Measurements from ENCODE around the gene KIF3A.

KIF3A gene

DNA sequence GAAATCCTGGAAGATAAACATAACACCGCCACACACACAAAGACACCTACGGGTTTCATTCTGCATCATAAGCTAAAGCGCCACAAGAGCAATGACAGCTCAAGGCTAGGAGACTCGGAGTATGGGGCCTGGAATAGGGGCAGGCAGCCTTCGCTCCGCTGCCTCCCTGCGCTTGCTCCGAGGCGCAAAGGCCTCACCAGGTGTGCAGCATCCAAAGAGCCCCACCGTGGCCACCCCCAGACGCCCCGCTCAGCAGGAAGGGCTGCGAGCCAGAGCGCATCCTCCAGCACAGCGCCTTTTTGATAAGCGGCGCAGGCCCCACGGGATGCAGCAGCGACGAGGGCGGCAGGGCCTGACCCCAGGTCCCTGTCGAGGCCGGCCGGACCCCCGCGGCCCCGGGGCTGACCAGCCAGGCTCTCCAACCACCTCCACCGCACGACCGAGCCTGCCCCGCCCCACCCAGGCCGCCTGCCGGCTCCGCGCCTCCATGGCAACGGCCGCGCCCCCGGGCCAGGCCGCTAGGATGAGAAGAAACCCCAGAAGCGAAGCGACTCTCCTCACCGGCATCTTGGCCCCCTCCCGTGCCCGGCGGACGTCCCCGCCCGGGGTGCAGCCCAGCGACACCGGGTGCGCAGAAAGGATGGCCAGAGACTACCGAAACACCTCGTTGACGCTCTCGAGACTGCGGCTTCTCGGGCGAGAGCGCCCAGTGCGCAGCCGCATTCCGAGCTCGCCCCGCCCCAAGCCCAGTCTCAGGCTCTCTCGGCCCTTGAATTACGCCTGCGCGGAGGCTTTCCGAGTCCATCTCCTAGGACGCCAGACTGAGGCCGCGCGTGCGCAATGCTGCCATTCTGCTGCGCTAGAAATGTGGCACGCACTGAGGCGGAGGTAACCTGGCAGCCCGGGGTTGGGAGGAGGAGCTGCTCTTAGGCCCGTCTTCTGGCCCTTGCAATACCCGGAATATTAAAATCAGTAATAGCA is at the start of gene KIF3A:
KIF3A (minus strand) TSS at position 694 of the 981 bp plus-strand sequence; CDS start at position 567, 127 bp downstream.
- DNase-seq, result peak; percentile 100

DNA sequence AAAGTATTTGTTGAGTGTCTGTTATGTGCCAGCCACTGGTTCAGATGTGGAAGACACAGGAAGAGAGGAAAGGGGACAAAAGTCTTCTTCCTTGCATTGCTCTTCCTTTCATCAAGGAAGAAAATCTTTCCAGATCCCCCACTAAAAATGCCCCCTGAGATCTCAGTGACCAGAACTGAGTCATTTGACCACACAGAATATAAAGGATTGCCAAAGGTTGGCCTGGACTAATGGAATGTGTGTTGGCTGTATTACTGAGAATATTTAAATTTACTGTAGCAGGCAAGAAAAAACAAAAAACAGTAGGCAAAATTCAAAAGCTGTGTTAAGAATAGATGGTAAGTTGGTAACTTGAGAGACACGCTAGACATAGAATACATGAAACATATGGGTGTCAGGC is 49.7 kb upstream of the KIF3A start:
- no peak for DNase-seq

DNA sequence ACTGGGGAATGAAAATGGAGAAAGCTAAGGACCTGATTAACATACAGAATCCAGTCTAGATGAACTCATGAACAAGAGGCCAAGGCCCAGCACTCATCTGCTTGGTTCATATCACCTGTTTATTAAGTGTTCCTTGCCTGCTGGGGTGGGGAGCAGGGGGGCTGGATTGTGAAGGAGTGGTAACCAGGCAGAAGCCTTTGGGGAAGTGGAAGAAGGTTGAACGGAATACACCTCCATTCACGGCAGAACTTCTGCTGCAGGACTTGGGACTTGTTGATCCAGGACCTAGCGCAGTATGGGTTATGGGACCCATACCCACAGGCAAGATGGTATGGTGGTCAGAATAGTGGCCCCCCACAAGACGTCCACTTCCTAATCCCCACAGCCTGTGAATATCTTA is 48.5 kb upstream of the KIF3A start:
- DNase-seq, result no peak

DNA sequence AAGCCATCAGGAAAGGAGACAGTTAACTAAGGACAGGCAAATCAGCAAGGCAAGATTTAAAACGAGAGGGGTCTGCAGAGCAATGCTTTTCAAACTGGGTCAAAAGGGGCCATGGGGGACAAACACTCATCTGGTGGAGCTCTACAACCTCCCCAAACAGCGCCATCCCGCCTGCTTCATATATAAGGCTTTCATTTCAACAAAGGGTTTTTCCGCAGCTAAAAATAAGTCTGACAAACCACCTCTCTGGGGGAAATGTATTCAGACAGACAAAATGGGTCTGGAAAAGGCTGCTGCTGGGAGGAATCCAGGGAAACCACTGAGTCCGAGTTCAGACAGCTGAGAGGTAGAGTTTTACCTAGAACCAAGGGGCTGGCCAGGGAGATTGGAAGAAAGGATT is 48.0 kb upstream of the KIF3A start:
- DNase-seq, result no peak

DNA sequence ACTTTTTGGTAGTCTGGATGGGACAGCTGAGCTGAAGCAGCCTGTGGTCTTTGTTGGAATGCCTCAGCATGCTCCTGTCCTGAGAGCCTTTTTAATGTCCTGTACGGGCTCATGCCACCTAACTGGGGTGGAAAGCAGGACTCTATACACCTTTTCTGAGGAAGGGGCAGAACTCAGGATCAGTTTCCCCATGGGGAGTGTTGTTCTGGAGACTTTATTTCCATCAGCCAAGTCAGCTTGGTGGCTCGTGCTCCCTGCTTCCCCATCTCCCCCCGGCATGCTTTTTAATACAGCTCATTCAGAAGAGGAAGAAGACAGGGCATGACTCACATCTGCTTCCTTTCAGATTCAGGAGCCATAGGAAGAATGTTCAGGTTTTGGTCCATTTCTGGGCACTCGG is 44.8 kb upstream of the KIF3A start:
- no peak for DNase-seq

DNA sequence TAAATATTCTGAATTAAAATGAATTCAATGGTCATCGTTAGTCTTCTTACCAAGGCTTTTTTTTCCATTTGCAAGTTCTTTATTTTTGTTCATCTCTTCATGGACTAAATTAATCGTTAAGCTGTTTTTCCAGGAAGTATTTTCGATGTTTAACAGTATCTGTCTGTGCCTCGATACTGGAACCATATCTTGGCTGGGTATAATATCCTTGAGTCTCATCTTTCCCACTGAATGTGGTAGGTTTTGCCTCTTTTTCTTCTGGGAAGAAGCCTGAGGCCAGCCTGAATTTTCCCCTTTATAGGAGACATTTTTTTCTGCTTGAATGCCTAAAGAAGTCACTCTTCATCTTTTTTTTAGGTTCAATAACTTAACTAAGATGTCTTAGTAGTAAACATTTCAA is 43.7 kb upstream of the KIF3A start:
- no peak for DNase-seq

DNA sequence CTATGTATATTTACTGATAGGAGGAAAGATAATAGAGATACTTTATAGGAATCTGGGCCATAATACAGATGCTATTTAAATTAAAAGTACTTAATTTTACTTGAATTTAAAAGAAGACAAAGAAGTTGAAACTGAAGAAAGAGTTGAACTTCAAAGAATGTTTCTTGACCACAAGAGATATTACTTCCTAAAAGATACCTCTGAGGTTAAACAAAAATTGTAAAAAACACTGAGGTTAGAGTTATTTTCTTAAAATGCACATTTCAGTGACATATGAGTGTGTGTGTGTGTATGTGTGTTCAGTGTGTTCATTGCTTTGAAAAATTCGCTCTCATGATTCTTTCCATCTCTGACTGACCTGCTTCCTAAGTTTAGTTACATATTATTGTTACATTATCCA is 43.2 kb upstream of the KIF3A start:
- no peak for DNase-seq

DNA sequence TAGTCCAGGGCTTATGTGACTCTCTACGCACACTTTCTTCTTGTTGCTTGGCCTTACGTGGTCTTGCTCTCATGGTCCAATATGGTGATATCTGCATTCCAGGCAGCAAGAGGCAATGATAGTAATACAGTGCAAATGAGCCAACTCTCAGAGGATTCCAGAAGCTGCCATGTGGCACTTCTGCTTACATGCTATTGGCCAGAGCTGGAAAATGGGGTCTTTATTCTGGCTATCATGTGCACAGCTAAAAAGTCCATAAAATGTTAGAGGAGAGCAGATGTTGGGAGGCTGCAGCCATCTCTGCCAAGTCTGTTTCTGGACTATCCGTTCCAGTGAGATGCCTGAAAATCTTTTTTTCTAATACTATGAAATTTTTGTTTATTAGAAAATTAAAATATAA is 42.6 kb upstream of the KIF3A start:
- DNase-seq, result no peak

DNA sequence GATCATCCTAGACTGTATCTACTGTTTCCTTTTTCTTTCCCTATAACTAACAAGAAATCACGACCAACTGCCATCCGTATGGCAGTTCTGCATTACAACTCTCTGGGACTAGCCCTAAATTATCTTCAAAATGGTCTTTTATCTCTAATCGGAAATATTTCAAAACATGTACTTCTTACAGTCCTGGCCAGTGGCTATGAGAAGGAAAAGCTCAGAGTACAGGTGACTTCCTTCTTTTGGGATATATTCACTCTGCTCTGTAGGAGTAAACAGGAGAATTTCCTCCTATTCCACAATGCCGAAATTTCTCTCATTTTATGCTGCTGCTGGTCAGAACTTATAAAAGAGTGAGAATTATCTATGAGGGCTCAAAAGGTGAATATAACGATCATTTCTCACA is 41.5 kb upstream of the KIF3A start:
- no peak for DNase-seq

DNA sequence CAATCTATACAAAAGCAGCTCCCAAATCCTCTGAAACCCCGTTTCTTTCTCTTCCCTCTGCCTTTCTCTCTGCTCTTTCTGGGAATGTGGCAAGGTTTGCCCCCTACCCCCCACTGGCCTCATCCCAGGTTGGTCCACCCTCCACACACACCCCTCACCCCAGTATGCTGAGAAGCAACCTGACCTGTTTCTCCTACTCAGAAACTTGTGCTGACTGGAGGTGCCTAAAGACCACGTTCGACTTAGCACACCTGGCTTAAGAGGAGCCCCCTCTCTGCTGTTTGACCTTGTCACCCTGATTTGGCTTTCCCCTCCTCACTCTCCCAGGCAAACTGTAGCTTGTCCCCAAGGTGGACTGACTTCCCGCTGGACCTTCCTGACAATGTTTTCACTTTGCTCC is 40.8 kb upstream of the KIF3A start:
- DNase-seq, result no peak

DNA sequence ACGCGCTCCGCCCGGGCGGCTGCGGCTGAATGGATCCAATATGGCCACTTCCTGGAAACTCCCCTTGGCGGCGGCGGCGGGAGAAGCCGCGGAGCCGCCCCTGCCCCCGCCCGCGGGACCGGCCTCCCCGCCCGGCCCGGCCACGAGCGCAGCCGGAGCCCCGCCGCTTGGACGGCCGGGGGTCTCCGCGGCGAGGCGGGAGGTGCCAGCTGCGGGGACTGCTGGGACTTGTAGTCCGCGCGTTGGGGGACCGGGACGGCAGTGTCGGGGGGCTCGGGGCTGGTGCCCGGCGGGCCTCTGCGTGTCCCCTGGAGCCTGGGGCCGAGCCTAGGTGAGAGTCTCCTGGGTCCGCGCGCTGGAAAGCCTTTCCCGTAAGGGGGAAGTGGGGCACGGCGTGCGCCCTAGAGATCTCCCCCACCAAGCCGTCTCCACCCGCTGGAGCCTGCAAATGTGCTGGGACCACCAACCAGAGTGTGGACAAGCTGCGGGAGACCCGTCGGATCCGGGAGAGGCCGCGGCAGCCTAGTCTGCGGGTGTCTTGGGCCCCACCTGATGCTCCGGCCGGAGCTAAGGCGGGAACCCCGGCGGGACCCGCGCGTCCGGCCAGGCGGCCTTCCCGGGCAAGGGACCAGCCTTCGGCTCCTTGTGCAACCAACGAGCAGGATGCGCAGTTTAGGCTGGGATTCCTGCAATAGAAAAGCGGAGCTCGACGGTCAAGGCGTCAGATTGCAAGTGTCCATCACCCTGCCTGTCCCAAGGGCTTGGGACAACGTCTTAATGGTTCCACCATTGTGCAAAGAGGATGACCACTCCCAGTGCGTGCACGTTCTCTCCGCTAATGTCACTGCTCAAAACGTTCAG is 40.1 kb upstream of the KIF3A start, which contains the start of gene SEPTIN8:
SEPTIN8 (minus strand) TSS at position 31 of the 861 bp plus-strand sequence. CDS start 102 bp downstream, outside the sequence.
- DNase-seq, result peak; percentile 51

DNA sequence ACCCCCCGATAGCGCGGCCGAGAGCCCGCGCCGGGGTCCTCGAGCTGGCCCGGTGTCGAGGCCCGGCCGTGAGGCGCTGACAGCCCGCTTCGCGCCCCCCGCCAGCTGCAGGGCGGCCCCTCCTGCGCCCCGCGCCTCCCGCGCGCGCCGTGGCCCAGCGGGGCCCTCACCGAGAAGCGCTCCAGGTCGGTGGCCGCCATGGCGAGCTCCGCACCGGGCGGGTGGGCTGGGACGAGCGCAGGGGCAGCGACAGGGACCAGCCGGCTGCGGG is 39.5 kb upstream of the KIF3A start:
- DNase-seq, result no peak

DNA sequence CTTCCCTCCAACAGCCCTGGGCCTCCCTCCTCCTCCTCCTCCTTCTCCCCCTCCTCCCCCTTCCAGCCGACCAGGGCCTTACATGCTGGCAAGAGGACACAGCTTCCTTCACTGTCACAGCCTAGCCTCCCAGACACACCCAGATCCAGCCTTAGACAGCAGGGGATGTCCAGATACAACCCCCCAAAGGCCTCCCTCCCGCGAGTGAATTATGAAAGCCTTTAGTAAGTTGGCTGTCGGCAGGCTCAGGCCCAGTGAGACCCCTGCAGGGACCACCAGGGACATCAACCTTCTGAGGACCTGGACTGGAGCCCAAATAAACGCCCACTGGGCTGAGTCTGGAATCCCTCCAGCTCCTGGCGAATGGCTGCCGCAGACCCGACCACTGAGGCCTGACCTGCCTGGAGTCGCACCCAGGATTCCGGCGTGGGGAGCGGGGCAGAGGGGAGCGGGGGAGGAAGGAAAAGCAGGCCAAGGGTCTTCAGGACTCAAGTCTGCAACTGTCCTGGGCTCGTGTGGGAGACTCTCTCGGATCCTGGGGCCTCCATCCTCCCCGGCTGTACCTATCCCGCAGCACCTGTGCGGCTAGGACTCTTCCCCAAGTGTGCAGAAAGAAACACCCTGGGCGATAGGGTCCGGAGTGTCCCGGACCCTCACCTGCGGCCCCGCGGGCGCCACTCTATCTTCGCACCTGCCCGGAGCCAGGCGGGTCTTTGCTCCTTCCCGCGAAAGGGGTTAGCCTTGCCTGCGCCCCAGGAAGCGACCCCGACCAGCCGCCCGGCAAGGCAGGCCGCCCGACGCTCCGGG is 39.0 kb upstream of the KIF3A start:
- no peak for DNase-seq

DNA sequence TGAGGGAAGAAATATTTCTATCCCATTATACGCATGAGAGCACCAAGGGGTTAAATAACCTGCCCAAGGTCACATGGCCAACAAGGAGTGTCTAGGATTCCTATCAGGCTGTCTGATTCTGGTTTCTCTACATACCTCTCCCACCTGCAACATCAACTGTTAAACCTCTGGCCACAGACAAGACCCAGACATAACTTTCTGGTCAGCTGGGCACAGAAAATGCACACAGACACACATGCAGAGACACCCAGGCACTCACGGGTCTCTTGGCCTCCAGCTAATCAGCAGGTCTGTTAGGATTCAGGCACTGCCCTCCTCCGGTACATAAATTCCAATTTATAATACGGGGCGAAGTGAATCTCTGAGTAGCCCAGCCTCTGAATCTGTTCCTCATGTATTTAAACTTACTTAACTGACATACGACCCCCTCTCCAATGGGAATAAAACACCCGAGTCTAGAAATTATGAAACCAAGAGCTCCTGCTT is 38.2 kb upstream of the KIF3A start:
- no peak for DNase-seq

DNA sequence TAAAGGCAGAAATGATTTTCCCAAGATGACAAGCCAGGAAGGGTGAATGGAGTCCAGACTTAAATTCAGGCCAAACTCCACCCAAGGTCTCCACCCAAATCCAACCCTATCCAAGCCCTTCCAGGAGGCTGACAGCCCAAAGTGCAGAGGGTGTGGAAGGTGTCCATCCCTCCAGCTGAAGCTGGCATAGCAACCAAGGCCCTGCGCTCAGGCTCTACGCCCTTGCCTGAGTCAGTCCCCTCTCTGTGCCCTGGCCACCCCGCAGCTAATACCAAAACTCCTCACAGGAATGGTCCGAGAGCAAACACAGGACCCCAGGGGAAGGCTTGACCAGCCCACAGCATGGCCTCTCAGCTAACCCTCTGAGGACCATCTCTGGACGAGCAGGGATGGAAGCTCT is 37.5 kb upstream of the KIF3A start:
- DNase-seq, result no peak

DNA sequence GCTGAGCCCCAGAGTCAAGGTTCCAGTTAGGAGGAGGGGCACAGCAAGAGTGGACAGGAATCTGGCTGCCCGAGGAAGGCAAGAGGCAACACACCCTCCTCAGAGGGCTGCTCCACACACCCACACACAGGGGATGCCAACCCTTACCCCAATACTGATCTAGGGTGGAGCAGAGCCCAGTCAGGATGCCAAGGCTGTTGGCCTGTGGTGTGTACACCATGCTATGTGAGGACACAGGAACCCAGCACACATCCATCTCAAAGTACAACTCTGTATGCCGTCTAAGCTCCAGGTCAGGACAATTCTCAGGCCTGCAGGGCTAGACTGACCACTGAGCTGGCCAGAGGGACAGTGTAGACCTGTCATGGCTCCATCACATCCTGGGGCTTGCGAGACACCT is 37.1 kb upstream of the KIF3A start:
- no peak for DNase-seq

DNA sequence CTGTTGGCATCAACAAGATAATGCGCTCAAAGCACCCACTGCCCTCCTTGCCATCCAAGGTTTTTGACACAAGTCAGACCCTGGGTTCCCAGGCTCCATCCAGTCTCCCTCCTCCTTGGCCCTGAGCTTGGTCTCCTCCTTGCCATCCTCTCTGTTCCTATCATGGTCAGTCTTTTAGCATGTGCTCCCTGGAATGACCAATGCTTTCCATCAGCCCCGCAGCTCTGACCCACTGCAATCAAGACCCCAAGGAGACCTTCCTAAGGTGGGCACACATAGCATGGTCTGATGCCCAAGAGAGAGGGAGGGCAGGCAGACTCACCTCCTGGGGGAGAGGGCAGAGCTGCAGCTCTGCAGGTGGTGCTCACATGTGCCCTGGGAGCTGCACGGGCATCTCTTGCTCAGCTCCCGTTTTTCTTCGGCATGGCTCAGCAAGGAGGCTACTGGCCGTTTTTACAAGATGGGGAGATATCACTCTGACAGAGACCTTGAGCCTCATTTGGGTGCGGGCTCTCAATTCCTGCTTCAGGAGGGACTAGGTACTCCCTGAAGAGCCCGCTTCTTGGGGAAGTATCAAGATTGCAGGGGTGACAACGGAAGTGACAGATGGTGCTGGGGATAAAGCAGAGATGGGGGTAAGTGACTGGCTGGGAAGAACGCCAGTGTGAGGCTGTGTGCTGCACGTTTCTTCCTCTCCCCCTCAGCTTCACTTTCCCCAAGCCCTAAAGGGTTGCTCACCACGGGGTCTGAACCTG is 36.4 kb upstream of the KIF3A start:
- DNase-seq, result no peak

DNA sequence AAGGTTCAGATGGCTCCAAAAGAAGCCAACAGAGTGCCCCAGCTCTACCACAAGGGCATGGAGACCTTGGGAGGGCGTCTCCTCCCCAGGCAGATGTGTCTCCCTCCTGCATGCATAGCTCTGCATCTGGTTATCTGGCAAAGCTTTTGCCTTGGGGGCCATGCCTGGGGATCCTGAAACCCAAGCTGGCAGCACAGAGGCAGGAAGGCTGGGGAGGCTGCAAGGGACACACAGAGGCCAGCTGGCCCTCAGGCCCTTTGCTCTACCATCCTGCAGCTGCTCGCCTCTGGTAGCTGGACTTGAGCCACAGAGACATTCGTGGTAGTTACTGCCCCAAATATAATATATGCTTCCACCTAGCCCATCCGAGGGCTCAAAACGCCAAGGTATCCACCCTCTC is 35.8 kb upstream of the KIF3A start:
- DNase-seq, result no peak

DNA sequence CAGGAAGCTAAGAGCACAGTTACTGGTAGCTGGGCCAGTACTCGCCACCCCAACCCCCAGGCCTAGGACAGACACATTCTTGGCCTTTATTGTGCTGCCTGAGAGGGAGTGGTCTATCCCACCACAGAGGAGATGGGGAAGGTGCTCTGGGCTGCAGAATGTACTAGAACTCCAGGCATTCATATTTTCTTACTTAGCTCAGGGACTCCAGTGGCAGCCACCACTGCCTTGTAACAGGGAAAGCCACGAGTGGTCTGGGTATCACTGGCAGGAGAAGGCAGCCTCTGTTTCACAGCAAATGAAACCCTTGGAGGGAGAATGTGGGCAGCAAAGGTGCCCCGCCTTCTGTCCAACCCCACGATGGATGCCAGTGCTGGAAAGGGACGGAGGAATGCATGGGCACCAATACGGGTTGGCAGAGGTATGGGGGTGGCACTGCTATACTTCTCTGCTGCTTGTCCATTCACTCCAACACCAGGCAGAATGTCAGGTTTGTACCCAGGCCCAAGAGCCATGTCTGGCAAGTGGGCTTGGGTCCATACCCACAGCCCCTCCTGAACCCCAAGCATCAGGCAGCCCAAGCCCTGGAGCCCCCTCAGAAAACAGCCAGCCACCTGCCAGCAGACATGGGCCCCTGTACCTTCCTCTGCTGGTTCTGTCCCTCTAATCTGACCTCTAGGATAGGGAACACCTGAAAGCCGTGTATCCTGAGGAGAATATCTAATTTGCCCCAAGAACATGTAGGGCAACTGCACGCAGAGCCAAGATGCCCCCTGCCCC is 35.1 kb upstream of the KIF3A start:
- no peak for DNase-seq

DNA sequence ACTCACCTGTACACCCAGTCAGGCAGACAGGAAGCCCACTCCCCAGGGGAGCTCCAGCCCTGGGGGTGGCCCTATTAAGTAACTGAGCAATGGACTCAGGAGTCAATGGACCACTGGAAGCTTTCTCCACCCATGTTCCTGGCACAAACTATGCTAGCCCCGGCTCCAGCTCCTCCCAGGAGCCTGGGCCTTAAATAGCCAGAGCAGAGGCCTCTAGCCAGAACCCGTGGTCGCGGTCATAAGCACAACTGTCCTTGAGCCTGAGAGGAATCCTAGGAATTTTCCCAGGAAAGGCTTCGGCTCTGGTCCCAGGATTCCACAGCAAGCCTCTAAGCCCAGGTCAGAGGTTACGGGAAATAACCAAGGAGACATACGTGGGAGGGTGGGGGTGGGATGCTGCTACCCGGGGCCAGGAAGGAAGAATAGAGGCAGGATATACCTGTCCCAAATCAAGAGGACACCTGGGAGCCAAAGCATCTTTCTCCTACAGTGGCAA is 34.2 kb upstream of the KIF3A start:
- no peak for DNase-seq

DNA sequence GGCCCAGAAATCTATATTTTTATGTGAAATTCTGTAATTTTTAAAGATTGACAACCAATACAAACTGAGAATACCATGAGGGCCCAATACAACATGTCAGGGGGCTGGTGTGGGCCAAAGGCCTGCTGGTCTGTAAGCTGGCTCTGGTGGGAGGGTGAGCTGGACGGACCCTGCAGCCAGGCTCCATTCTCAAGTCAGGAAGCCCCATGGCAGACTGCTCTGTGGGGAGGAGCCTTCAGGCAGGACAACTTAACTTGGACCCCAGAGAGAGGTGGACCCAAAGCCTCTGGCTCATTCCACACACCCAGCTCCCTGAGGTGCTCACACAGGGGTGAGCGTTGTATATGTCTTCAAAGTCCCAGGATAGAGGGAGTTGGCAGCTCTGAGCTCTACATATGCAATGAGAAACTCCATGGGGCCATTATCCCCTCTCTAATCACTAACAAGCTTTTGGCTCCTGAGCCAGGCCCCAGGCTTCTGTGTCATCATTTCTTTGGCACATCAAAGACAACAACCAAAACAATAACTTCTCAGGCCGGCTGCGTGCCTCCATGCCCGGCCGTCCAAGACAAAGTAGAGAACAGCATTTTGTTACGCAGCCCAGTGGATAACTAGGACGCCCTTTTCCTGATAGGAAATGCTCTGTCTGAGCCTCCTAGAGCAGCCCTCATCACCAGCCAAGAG is 33.3 kb upstream of the KIF3A start:
- DNase-seq, result no peak
